Liver (tissue), 3 donors: ENCODE data around the gene CLTA.

ENCODE experiments used
- ATF3 ChIP-seq: IDR thresholded peaks from 2 replicates; pipeline ENCODE4 v1.6.1; 2016; ENCODE audit warnings: antibody characterized with exemption
- CTCF ChIP-seq: fragments of 150-350 bp; IDR thresholded peaks from 2 replicates; pipeline ENCODE4 v1.5.1; 2017; ENCODE audit warnings: improper control_type of control experiment, low read depth, low read length; ENCODE audit not compliant: missing input control
- GABPA ChIP-seq, 2 donors: IDR thresholded peaks in 1 of 2; conservative IDR thresholded peaks in 1 of 2; 2 replicates each; pipeline ENCODE4 v1.6.1; 2016; ENCODE audit warnings: antibody characterized with exemption in 2 of 2, mild to moderate bottlenecking in 1 of 2, moderate library complexity in 1 of 2
- HNF4G ChIP-seq: IDR thresholded peaks from 2 replicates; pipeline ENCODE4 v1.6.1; 2016; ENCODE audit warnings: antibody characterized with exemption
- REST ChIP-seq: IDR thresholded peaks from 2 replicates; pipeline ENCODE4 v1.6.1; 2016; ENCODE audit warnings: antibody characterized with exemption, mild to moderate bottlenecking
- YY1 ChIP-seq: IDR thresholded peaks from 2 replicates; pipeline ENCODE4 v1.6.1; 2016; ENCODE audit warnings: antibody characterized with exemption, mild to moderate bottlenecking
- donor health status: healthy.
- donor health status: healthy.

- TF ChIP-seq ATF3 (no peak), YY1 (no peak), CTCF (no peak), HNF4G (no peak), GABPA (IDR thresholded peaks at IDR 0.05 in 1 of 2, conservative IDR thresholded peaks at IDR 0.05 in 1 of 2) (no peak), REST (no peak)
Measured at GRCh38 chr9:36250079-36250478, 59.4 kb downstream of the CLTA start.
